ENCODE measurements around the gene PYDC1.
"Not testable (repeated sequence)": the region's sequence is repeated elsewhere in the genome, so short reads cannot be mapped to it uniquely, and the experiment has no call there.

Gene PYDC1

GRCh38 chr16:31195861-31196260 is 21.1 kb downstream of the PYDC1 start:
- DNase-seq, result not testable (repeated sequence)

- DNase-seq, result no peak
Observed at GRCh38 chr16:31194898-31195297, 22.0 kb downstream of the PYDC1 start.

- no peak for DNase-seq
Observed at GRCh38 chr16:31193874-31194273, 23.1 kb downstream of the PYDC1 start.

- DNase-seq, result no peak
Observed at GRCh38 chr16:31192856-31193642, 23.9 kb downstream of the PYDC1 start.

- DNase-seq, result no peak
Observed at GRCh38 chr16:31191697-31192428, 25.1 kb downstream of the PYDC1 start.

GRCh38 chr16:31190818-31191444 is 26.0 kb downstream of the PYDC1 start:
- no peak for DNase-seq

- no peak for DNase-seq
Observed at GRCh38 chr16:31190061-31190460, 26.9 kb downstream of the PYDC1 start.

- no peak for DNase-seq
Observed at GRCh38 chr16:31189412-31189778, 27.5 kb downstream of the PYDC1 start.

GRCh38 chr16:31188450-31189411 is 28.2 kb downstream of the PYDC1 start:
- no peak for DNase-seq

GRCh38 chr16:31187808-31188189 is 29.1 kb downstream of the PYDC1 start:
- DNase-seq, result no peak

GRCh38 chr16:31186930-31187807 is 29.8 kb downstream of the PYDC1 start:
- DNase-seq, result no peak

- no peak for DNase-seq
Observed at GRCh38 chr16:31186176-31186575, 30.8 kb downstream of the PYDC1 start.

- no peak for DNase-seq
Observed at GRCh38 chr16:31185339-31185738, 31.6 kb downstream of the PYDC1 start.

GRCh38 chr16:31184888-31185287 is 32.0 kb downstream of the PYDC1 start:
- DNase-seq, result no peak

GRCh38 chr16:31183432-31184428 is 33.2 kb downstream of the PYDC1 start:
- no peak for DNase-seq

GRCh38 chr16:31182391-31182790 is 34.5 kb downstream of the PYDC1 start:
- no peak for DNase-seq

GRCh38 chr16:31181102-31181830 is 35.7 kb downstream of the PYDC1 start:
- no peak for DNase-seq

GRCh38 chr16:31179747-31180459 is 37.0 kb downstream of the PYDC1 start, which contains the start of gene FUS:
FUS (plus strand) TSS chr16:31180139; CDS start chr16:31180215, 76 bp downstream.
- peak; percentile 90 to 93 for DNase-seq

GRCh38 chr16:31179219-31179746 is 37.7 kb downstream of the PYDC1 start:
- DNase-seq, result no peak
